Measurements from ENCODE around the gene SELENOW.

Gene SELENOW

DNA sequence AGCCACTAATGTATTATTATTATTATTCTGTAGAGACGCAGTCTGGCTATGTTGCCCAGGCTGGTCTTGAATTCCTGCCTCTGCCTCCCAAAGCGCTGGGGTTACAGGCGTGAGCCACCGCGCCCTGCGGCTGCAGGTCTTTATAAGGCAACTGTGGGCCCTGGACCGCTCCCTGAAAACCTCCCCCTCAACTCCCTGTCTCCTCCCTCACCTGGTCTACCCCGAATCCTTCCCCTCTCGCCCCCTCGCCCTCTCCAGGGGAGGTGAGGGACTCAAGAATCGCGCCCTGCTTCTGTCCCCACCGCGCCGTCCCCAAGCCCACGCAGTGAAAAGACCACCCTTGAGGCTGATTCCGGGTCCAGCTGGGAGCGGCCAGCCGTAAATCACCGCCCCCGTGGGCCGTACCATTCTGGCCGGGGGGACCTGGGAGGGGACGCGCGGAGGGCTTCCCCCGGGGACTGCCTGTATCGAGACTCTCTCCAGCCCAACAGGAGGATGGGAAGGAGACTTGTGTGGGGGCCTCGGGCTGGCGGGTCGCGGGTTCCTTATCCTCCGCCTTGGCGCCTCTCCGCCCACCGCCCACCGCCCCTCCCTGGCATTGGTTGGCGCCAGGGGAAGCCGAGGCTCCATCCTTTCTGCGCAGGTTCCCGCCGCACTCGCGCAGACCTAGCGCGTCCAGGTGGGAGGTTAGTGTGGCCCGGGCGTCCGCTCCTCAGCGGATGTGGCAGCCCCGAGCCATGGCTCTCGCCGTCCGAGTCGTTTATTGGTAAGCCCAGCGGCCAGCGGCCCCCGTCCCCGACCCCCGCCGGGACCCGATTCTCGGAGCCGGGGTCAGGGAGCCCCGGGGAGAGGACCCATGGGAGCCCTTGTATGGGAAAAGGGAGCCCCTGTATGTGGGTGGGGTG lies at the start of gene SELENOW:
SELENOW (plus strand) TSS at position 655 of the 905 bp plus-strand sequence; CDS start at position 738, 83 bp downstream.
- TF ChIP-seq, protein P1, sequence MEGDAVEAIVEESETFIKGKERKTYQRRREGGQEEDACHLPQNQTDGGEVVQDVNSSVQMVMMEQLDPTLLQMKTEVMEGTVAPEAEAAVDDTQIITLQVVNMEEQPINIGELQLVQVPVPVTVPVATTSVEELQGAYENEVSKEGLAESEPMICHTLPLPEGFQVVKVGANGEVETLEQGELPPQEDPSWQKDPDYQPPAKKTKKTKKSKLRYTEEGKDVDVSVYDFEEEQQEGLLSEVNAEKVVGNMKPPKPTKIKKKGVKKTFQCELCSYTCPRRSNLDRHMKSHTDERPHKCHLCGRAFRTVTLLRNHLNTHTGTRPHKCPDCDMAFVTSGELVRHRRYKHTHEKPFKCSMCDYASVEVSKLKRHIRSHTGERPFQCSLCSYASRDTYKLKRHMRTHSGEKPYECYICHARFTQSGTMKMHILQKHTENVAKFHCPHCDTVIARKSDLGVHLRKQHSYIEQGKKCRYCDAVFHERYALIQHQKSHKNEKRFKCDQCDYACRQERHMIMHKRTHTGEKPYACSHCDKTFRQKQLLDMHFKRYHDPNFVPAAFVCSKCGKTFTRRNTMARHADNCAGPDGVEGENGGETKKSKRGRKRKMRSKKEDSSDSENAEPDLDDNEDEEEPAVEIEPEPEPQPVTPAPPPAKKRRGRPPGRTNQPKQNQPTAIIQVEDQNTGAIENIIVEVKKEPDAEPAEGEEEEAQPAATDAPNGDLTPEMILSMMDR (conservative IDR thresholded peaks at IDR 0.05; ENCODE audit: low read length) = no peak
- peak within 1 kb of the TSS; percentile 90 for H3K4me3 ChIP-seq (ENCODE audit: low read length)
- peak; percentile 60 for DNase-seq (ENCODE audit: low read depth)

DNA sequence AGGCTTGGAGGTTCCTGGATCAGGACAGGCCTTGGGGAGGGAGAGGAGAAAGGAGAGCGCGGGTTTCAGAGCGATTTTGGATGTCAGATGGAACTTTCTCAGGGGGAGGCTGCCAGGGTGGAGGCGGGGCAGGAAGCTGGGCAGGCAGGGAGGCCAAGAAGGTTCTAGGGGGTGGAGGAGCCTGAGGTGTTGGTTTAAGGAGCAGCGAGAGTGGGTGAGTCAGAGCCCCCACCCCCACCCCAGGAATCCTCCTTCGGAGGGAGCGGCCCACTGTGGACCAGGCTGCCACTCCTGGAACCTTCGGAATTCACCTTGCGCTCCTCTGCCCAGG lies 49.1 kb upstream of the SELENOW start:
- H3K4me3 ChIP-seq (ENCODE audit: low read length) = peak overlapping the region; percentile 24
- TF ChIP-seq, protein P1 (conservative IDR thresholded peaks at IDR 0.05; ENCODE audit: low read length) = no peak
- DNase-seq (ENCODE audit: low read depth) = peak; percentile 87

DNA sequence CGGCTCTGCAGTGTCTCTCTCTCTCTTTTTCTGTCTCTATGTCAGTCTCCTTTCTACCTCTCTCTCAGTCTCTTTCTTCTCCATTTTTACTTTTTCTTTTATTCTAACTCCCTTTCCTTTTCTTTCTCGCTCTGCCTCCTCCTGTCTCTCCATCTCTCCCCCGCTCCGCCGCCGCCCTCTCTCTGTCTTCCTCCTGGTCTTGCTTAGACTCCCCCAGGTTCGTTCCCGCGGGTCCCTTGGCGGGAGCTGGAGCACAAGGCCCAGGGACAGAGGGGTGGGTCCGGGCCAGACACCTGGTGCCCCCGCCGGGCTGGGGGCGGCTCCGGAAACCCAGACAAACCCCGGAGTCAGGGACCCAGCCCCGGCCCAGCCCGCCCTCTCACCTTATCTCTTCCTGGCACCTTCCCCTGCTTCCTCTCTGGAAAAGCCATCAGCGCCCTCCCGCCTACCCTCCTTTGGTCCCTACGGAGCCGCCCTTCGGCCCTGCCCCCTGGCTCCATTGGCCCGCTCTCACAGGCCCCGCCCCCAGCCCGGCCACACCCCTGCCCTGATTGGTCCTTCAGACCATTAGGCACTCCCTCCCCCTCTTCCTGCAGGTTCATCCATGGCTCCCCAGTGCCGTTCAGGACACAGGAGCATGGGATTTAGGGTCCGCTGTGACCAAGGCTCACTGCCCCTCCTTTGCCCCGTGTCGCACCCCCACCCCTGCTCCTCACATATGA lies 48.5 kb upstream of the SELENOW start:
- DNase-seq (ENCODE audit: low read depth) = no peak
- no peak overlapping the region for H3K4me3 ChIP-seq (ENCODE audit: low read length)
- TF ChIP-seq, protein P1 (conservative IDR thresholded peaks at IDR 0.05; ENCODE audit: low read length) = no peak

DNA sequence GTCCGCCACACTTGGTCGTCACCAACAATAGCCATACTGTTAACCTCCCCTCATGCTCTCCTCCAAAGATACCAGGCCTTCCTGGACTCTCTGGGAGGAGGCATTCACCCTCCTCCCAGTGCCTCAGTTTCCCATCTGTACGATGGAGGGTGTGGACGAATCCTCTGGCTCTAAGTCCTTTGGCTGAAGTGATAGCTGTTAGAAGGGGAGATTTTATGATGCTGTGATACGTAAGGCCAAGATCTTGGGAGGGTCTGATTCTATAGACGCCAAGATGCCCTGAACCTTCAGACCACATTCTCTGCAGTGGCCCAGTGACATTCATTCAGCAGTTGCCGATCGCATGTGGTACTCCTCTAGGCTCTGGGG lies 48.0 kb upstream of the SELENOW start:
- H3K4me3 ChIP-seq (ENCODE audit: low read length) = no peak overlapping the region
- TF ChIP-seq, protein P1 (conservative IDR thresholded peaks at IDR 0.05; ENCODE audit: low read length) = no peak
- DNase-seq (ENCODE audit: low read depth) = no peak

DNA sequence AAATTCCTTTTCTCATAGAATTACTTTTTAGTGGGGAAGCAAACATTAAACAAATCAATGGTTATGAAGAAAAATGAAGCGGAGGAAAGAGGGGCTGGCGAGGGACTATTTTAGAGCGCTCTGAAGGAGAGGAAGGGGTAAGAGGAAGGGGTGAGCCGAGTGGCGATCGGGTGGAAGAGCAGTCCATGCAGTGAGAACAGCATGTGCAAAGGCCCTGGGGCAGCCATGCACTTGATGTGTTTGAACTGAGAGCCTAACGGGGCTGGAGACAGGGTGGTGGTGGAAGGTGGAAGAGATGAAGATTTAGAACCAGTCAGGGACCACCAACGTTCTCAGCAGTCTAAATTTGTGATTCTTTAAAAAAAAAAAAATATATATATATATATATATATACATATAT lies 47.6 kb upstream of the SELENOW start:
- no peak for DNase-seq (ENCODE audit: low read depth)
- H3K4me3 ChIP-seq (ENCODE audit: low read length) = no peak overlapping the region
- TF ChIP-seq, protein P1 (conservative IDR thresholded peaks at IDR 0.05; ENCODE audit: low read length) = no peak

DNA sequence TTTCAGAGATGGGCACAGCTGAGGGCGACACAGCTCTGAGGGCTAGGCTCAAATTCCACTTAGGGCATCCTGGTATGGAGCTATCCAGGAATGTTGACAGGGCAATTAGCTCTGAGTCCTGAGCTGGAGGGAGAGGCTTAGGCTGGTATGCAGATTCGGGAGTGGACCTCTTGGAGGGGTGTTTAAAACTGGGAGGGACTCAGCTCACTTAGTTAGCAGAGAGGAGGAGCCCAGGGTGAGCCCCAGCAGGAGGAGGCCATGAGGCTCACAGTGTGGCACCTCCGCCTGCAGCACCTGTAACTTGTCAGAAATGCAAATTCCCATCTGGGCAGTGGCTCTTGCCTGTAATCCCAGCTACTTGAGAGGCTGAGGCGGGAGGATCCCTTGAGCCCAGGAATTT lies 43.4 kb upstream of the SELENOW start:
- TF ChIP-seq, protein P1 (conservative IDR thresholded peaks at IDR 0.05; ENCODE audit: low read length) = no peak
- H3K4me3 ChIP-seq (ENCODE audit: low read length) = no peak overlapping the region
- no peak for DNase-seq (ENCODE audit: low read depth)

Measured in AG10803 (cell line).